DMS 273 treated with DMSO at 0.1 percent for 48 hours (cell line): ENCODE results near the gene UROD.

Experiments used
- DNase-seq: peaks from one replicate; lab custom pipeline; 2025; lab: John Stamatoyannopoulos, UW

The UROD gene

DNA sequence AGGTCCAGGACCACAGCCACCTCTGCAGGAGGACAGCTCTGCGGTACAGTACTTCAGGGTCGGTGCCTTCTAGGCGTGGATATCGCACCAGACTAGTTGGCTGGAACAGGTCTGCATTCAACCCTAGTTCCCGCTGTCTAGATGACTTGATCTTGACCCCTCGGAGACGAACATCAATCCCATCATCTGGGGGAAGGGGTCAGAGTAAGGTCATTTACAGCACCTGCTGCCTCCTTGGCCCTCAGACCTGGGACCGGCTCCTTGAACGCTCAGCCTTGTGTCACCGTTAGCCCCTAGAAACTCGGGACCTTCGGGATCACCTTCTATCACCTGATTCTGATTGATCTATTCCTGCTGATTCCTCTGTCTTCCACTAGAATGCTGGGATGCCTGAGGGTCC is 3.5 kb upstream of the UROD start:
- DNase-seq = no peak

DNA sequence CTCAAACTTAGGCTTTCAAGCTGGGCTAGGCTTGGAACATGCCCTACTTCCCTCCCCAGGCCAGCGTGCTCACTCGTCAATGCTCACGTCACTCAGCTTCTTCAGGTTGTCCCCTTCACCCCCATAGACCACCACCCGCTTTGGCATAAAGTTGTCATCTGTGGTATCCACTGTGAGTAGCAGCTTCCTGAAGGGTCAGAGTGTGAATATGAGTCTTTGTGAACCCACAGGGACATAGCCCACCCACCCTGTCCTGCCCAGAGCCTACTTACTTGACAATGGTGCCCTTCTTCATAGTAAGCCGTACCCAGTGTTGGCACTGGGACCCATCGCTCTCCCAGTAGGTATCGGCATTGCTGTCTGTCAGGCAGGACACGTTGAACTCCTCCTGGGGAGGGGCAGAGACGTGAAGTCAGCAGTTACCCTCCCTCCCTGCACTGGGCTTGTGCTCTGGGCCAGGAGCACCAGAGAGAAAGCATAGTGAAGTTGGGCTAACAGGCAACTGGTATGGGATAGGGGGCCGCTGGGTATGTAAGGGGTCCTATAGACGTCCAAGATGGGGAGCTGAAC is 2.7 kb upstream of the UROD start:
- DNase-seq = no peak

DNA sequence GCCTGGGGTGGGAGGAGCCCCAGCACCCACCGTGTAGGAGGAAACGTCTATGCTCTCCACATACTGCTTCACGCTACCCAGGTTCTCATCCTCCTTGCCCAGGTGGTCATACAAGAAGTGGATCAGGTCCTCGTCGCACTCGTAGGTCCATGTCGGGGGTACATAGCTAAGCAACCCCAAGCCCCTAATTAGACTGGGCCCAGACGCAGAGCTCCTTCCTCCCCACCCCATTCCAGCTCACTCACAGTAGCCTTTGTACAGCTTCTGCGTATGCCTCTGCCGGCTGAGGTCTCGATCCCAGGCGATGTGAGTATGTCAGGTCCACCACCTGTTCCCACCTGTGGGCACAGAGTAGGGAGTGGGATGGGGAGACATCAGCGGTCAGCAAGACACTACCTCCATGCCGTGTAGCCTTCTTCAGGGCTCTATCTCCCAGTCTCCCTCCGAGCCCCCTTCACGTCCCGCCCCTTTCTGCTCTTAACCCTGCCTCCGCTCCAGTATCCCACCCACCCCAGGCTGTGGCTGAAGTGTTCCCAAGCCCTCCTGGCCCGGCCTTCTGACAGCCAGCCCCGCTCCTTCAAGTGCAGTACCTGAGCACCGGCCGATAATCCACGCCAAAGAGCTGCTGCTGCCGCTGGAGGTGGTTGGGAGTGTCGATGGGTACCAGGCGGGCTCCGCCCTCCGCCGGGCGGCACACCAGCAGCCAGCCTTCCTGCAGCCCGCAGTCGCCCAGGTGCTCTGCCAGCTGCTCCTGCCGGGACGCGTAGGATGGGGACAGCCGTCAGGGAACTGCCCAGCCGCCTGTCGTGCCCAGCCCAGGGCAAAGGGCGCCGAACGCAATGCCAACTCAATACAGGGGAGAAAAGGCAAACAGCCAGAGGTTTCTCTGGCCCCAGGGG is 1.8 kb upstream of the UROD start:
- no peak for DNase-seq

DNA sequence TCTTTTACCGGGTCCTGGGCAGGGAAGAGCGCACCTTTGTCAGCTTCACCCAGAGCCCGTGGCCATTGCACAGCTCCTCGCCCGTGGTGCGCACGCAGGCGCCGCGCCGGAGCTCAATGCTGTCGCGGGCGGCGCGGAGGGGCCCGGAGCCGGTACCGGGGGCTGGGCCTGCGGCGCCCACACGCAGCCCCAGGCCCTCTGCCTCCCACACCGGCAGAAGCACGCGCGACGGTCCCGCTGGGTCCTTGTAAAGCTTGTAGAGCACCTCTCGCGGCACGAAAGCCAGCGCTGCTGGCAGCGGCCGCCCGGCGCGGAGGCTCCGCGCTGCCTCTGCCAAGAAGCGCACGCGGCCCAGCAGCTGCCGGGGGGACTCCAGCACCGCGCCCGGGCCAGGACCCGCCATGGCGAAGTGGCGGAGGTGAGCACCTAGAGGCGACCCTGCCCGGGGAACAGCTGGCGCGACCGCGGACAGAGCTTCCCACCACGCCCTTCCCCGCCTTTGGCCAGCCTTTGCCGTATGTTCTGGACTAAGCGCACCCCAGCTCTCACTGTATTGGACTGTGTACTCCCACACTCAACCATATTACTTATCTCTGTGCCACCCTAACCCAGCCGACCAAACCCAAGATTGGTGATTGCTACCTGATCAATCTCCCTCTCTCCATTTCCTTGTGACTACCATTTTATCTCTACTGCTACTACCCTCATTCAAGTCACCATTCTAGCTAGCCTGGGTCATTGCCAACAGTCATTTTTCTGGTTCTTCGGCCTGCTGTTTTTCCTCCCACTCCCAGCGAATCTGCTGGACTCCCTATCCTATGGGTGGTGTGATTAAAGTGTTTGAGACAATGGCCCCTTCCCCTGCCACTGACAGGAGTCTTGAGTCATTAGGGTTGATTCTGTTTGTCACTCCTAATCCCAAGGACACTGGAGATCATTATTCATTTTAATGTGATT is 921 bp upstream of the UROD start, which contains the start of gene HECTD3:
Gene HECTD3 (minus strand): TSS at position 470 of the 957 bp plus-strand sequence. CDS start 67 bp downstream, at position 403.
- DNase-seq = peak; percentile 75

DNA sequence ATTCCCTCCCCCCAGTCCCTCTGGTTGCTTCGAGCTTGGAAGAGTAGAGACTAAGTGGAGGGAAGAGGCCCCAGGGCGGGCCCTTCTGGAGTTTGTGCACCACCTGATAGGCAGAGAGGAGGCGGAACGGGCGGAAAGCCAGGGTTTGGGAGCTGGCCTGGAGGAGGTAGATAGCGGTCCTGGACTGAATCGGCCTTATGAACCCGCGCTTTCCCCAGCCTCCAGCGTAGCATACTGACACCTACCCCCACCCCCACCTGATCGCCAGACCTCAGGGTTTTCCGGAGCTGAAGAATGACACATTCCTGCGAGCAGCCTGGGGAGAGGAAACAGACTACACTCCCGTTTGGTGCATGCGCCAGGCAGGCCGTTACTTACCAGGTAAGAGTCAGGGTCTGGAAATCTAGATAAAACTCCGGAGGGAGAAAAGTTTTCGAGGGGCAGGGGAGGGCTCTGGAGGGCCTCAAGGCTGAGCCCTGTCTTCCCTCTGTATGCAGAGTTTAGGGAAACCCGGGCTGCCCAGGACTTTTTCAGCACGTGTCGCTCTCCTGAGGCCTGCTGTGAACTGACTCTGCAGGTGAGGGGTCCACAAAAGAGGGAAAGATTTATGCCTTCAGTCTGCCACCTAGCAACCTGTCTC is 705 bp downstream of the UROD start:
- DNase-seq = peak; percentile 65

DNA sequence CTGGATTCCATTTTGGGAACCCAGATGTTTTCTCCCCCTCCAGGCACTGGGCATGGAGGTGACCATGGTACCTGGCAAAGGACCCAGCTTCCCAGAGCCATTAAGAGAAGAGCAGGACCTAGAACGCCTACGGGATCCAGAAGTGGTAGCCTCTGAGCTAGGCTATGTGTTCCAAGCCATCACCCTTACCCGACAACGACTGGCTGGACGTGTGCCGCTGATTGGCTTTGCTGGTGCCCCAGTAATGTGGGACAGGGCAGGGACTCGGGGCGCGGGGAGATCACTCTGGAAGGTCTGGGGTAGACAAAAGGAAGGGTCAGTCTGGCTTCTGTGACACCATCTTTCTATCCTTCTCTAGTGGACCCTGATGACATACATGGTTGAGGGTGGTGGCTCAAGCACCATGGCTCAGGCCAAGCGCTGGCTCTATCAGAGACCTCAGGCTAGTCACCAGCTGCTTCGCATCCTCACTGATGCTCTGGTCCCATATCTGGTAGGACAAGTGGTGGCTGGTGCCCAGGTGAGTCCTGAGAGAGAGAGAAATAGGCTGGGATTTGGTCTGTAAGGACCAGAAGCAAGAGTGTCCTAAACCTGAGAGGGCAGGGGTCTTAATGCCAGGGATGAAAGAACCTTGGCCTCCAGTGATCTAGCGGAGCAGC is 1.6 kb downstream of the UROD start:
- DNase-seq = no peak

DNA sequence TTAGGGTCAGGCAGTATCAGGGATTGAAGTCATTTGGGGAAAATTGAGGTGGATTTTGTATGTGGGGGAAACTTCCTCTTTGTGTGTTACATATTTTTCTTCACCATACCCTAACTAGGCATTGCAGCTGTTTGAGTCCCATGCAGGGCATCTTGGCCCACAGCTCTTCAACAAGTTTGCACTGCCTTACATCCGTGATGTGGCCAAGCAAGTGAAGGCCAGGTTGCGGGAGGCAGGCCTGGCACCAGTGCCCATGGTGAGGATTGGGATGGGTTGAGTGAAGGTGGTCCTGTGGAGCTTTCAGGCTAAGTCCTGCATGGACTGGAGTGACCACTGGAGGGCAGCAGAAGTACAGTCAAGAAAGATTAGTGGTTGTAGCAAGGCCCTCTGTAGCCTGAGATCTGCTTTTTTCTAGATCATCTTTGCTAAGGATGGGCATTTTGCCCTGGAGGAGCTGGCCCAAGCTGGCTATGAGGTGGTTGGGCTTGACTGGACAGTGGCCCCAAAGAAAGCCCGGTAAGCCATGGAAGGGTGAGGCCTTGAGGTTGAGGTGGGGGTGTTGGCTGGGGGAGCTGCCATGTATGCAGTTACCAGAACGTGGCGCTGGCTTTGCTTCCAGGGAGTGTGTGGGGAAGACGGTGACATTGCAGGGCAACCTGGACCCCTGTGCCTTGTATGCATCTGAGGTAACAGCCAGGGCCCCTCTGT is 2.4 kb downstream of the UROD start:
- DNase-seq = peak; percentile 31

DNA sequence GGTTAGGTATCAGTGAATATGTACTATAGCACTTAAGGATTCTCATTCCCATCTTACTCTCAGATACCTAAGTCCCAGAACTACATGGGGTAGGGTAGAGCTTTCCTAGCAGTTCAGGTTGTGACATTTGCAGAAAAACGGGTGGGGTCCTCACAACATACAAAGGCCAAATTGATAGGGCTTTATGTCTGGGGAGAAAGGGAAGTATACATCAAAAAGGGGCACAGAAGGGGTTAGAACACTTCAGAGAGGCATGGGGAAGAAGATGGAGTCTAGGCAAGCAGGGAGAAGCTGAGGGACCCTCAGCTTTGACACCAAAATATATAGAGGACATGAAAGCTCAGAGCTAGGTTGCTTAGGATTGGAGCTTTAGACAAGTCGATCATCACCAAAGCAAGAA is 3.6 kb downstream of the UROD start:
- DNase-seq = no peak

DNA sequence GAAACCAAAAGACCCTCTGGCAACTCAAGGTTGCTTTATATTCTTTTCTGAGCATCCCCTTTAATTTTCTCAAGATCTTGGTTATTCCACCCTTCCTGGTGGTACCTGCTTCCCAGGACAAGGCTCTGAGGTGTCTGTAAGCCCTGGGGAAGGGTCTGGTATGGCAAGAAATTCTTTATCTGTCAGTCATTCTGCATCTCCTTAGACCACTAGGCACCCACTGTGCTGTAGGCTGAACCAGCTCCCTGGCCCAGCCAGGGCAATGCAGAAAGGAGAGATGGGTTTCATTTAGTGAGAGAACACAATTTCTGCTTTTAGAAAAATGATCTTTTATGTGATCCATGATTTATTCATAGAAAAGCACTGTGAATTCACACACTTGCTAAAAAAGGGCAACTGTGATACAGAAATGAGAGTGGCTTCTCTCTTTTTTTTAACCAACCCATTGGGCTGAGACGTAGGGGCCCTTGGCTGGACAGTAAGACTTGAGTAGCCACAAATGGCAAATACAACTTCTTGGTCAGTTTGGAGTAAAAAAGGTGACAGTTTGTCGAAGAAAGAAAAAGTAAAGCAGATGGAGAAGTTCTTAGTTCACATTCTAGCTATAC is 4.1 kb downstream of the UROD start:
- DNase-seq = no peak

DNA sequence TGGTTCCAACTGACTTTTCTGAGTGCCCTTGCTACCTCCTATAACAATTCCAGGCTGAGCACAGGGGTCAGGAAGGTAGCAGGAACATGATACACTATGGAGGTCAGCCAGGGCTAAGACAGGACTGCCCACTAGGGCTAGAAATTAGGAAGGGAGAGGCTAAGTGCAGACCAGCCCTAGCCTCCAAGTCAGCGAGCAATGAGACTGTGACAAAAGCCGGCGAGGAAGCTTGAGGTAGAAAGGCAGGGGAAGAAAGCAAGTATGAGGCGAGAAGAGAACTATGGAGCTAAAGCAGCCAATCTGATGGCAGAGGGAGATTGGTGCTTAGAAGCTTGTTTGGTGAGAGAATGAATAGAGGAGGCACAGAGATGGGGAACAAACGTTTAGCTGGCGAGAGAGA is 4.7 kb downstream of the UROD start:
- DNase-seq = no peak

DNA sequence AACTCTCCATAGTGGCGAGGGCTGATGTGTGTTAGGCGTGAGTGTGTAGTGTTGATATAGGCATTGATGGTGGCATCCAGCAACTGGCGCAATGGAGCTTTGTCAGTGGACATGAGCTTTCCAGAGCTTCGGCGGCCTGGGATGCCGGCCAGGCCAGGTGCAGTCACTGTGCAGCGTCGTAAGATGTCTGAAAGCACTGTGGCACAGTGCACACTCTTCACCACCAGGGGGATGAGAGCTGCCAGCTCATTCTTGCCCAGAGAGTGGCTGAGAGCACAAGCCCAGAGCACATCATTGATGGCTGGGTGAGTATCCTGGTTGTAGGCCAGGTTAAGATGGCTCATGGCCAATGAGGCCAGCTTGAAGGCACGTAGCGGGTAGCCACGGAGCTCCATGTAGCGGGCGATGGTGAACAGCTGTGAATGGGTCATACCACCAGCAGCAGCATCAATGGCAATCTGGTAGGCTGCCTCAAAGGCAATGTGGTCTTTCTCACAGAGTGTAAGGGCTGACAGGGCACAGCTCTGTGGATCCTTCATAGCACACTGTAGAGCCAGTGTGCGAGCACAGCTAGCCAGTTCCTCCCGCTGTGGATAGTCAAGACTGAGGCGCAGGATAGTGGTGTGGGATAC is 6.7 kb downstream of the UROD start:
- peak; percentile 66 for DNase-seq

DNA sequence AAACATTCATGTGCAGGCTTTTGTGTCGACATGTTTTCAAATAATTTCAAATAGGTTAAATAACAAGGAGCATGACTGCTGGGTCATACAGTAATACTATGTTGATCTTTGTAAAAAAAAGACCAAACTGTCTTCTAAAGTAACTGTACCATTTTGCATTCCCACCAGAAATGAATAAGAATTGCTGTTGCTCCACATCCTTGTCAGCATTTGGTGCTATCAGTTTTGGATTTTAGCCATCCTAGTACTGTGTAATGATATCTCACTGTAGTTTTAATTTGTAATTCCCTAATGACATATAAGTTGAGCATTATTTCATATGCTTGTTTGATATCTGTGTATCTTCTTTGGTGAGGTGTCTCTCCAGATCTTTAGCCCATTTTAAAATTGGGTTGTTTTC is 11.6 kb downstream of the UROD start:
- DNase-seq = no peak

DNA sequence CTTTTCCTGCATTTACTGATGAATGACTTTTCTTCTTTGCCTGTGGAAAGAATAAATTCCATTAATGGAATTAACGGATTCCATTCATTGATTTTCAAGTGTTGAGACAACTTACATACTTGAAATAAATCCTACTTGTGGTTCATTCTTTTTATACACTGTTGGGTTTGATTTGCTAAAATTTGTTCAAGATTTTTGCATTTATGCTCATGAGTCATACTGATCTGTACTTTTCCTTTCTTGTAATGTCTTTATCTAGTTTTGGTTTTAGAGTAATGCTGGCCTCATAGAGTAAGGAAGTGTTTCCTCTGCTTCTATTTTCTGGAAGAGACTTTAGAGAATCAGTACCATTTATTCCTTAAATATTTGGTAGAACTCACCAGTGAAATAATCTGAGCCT is 14.4 kb downstream of the UROD start:
- DNase-seq = no peak

DNA sequence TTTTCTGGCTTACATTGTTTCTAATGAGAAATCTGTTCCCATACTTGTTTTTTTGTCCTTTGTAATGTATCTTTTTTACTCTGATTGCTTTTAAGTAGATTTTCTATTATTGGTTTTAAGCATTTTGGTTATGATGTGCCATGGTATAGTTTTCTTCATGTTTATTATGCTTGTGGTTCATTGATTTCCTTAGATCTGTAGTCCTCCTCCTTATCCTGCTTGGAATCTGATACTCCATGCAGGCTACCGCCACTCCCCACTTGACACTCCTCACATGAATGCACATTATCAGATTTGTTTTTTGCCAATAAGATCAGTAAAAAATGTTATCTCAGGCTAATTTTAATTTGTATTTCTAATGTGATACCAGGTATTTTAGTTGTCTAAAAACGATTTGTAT is 20.8 kb downstream of the UROD start:
- DNase-seq = no peak

DNA sequence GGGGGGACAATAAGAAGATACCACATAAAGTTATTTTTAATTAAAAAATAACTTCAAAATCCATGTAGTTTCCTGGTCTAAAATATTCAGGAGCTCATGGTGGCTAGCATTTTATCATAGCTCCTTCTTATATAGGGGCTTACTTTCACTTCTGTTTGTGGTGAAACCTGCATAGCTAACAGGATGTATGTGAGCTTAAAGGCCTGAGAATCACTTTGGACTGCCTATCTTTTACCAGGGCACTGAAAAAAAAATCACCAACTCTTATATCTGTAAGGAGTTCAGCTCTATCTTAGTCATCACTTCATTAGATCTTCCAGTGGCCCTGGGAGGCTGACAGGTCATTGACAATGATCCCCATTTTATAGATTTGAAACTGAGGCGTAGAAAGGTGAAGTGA is 21.3 kb downstream of the UROD start:
- DNase-seq = no peak

DNA sequence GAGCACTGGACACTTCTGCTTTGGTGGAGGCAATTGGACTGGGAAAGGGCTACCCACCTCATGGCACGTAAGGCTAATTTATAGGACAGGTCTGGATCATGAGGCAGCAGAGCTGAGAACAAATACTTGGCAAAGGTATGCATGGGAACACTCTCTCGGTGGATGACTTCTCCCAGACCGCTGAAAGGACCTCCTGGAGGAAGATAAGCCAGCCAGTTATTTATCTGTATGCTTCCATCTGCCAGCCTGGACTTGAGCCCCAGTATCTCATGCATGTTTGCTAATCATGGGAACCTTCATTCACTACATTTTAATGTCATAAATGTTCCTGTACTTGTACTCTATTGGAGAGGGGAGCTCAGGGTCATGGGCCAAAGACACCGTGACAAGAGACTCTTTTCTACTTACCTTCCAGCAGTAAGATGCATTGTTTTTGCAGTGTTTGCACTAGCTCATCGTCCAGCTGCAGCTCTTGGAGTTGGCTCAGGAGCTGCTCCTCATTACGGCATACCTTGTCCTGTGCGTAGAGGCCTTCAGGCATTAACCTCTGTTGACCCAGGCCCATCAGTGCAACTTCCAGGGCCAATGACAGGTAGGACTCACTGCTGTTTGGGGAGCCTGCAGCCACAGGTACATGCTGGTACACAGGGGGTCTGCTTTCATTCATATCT is 23.7 kb downstream of the UROD start:
- DNase-seq = no peak

DNA sequence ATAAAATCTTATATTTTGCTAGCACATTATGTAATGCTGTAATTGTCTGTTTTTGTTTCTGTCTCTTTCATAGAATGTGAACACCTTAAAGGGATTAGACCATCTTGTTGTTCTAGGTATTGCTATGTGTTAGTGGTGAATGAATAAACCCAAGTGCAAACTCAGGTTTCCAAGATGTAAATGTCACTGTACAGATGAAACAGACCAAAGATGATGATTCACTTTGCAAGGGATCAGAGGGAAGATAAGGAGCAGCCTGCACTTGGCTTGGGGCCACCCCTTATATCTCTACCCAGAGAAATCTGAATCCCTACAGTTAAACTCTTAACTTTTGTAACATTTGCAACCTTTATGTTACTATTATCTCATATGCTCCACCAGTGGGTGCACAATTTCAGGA is 25.4 kb downstream of the UROD start:
- DNase-seq = no peak

DNA sequence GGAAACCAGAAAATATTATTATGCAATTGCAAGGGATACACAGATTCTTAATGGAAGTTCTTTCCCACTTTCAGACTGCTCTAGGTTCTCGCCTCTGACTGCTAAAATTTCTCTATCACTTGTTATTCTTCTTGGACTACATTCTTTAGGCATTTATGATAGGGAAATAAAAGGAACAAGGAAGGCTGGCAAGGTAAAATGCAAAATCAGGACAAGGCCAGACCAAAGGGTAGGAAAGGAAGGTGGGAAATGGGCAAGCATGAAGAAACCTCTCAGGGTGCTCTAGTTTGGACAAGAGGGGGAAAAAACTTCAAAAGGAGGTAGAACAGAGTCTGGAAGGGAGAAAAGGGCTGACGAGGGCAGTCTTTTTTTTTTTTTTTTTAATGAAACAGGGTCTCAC is 26.2 kb downstream of the UROD start:
- DNase-seq = no peak

DNA sequence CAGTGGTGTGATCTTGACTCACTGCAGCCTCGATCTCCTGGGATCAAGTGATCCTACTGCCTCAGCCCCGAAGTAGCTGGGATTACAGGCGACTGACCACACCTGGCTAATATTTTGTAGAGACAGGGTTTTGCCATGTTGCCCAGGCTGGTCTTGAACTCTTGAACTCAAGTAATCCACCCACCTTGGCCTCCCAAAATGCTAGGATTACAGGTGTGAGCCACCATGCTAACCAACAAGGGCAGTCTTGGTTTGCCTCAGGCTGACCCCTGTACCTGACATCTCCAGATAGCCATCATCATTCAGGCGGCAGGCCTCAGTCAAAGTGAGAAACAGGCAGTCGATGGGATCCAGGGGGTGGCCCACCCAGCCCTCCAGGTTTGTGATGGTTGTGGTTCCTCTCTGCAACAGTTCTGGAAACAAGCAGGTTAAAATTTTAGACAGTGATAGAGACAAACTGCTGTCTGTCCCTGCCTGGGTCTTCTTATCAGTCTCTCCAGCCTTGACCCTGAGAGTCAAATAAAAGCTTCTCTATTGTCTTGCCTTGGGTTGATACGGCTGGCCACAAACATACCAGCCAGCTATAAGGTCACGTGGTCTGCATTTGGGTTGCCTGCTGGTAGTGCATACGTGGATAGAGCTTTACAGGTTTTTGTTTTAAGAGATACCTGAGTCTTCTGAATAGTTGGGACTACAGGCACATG is 26.8 kb downstream of the UROD start:
- no peak for DNase-seq
